ENCODE measurements around the gene MED27. TPM values are rescaled to one million over a fixed set of nuclear protein-coding genes. Genes with fewer than 3 reads are reported as not detected.

The MED27 gene
- total RNA-seq, 1 donor from 2014 or later = 45.0 TPM

DNA sequence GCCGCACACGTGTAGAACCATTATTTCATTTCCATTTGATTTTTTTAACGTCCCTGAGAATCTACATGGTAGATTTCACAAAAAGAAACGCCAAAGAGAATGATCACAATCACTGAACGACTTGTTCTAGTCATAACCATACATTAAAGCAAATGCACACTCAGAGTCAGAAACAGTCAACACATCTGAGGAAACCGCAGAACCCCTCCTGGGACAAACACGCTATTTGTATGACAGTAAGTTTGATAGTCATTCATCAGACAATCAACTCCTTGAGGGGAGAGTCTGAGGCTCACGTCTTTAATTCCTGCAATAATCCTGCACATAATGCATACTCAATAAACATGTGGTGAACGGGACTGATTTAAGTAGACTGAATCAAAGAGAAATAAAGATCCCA is 129.2 kb downstream of the MED27 start:
- H3K27me3 Mint-ChIP-seq (ENCODE audit: unreplicated experiment) = peaks cover 3% of the 10 kb centered on the region
- peaks cover 1% of the 10 kb centered on the region for H3K9me3 Mint-ChIP-seq (ENCODE audit: unreplicated experiment)
- H3K27ac Mint-ChIP-seq (ENCODE audit: unreplicated experiment) = no peak overlapping the region
- H3K36me3 Mint-ChIP-seq (ENCODE audit: unreplicated experiment) = no peaks in the 10 kb centered on the region
- peaks cover 9% of the 10 kb centered on the region for H3K4me1 Mint-ChIP-seq (ENCODE audit: low read depth, unreplicated experiment)
- no peak for DNase-seq
- TF ChIP-seq CTCF (IDR thresholded peaks at IDR 0.05; ENCODE audit: partially characterized antibody, unreplicated experiment) = no peak
- H3K4me3 Mint-ChIP-seq (ENCODE audit: unreplicated experiment) = no peak overlapping the region

GRCh38 chr9:131946180-131946579 is 133.5 kb downstream of the MED27 start:
- no peak overlapping the region for H3K4me3 Mint-ChIP-seq (ENCODE audit: unreplicated experiment)
- peaks cover 2% of the 10 kb centered on the region for H3K27me3 Mint-ChIP-seq (ENCODE audit: unreplicated experiment)
- H3K9me3 Mint-ChIP-seq (ENCODE audit: unreplicated experiment) = peaks cover 1% of the 10 kb centered on the region
- H3K4me1 Mint-ChIP-seq (ENCODE audit: low read depth, unreplicated experiment) = peaks cover 15% of the 10 kb centered on the region
- TF ChIP-seq CTCF (IDR thresholded peaks at IDR 0.05; ENCODE audit: partially characterized antibody, unreplicated experiment) = no peak
- H3K36me3 Mint-ChIP-seq (ENCODE audit: unreplicated experiment) = no peaks in the 10 kb centered on the region
- DNase-seq = no peak
- H3K27ac Mint-ChIP-seq (ENCODE audit: unreplicated experiment) = no peak overlapping the region

DNA sequence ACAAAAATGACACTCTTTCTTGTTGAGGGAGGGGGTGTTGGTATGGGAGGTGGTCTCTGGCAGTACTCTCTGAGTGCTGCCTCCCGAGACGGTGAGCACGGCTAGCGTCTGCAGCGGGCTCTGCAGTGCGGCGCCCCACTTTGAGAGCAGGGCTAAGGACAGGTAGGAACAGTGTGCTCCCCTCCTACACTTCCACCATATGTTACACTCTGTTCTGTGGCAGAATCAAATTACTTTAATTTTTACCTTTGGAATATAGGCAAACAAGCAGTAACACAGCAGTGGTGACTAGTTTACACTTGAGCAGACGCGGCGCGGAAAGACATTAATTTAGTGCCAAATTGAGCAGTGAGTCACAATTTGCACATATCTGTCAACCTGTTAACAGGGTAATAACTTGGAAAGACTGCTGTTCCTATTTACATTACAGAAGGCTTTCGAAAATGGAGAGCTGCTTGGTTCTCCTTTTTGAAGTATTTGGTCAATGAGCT is 136.3 kb downstream of the MED27 start:
- no peaks in the 10 kb centered on the region for H3K27me3 Mint-ChIP-seq (ENCODE audit: unreplicated experiment)
- no peak overlapping the region for H3K27ac Mint-ChIP-seq (ENCODE audit: unreplicated experiment)
- H3K9me3 Mint-ChIP-seq (ENCODE audit: unreplicated experiment) = peaks cover 3% of the 10 kb centered on the region
- no peak for TF ChIP-seq CTCF (IDR thresholded peaks at IDR 0.05; ENCODE audit: partially characterized antibody, unreplicated experiment)
- no peaks in the 10 kb centered on the region for H3K36me3 Mint-ChIP-seq (ENCODE audit: unreplicated experiment)
- DNase-seq = no peak
- H3K4me3 Mint-ChIP-seq (ENCODE audit: unreplicated experiment) = no peak overlapping the region
- peaks cover 17% of the 10 kb centered on the region for H3K4me1 Mint-ChIP-seq (ENCODE audit: low read depth, unreplicated experiment)

- Mint-ChIP-seq H3K9me3 (ENCODE audit: unreplicated experiment) (peaks cover 3% of the 10 kb centered on the region), H3K27ac (ENCODE audit: unreplicated experiment) (no peak overlapping the region), H3K4me1 (ENCODE audit: low read depth, unreplicated experiment) (peaks cover 17% of the 10 kb centered on the region), H3K36me3 (ENCODE audit: unreplicated experiment) (no peaks in the 10 kb centered on the region), H3K27me3 (ENCODE audit: unreplicated experiment) (peaks cover 2% of the 10 kb centered on the region), H3K4me3 (ENCODE audit: unreplicated experiment) (no peak overlapping the region)
- TF ChIP-seq CTCF (IDR thresholded peaks at IDR 0.05; ENCODE audit: partially characterized antibody, unreplicated experiment) = no peak
- DNase-seq = no peak
These were observed 137.4 kb downstream of the MED27 start for GRCh38 chr9:131942146-131942720.

GRCh38 chr9:131937451-131937850 is 142.2 kb downstream of the MED27 start:
- H3K36me3 Mint-ChIP-seq (ENCODE audit: unreplicated experiment) = peaks cover 13% of the 10 kb centered on the region
- no peak overlapping the region for H3K4me3 Mint-ChIP-seq (ENCODE audit: unreplicated experiment)
- no peak overlapping the region for H3K27ac Mint-ChIP-seq (ENCODE audit: unreplicated experiment)
- peaks cover 2% of the 10 kb centered on the region for H3K9me3 Mint-ChIP-seq (ENCODE audit: unreplicated experiment)
- DNase-seq = no peak
- peaks cover 16% of the 10 kb centered on the region for H3K4me1 Mint-ChIP-seq (ENCODE audit: low read depth, unreplicated experiment)
- TF ChIP-seq CTCF (IDR thresholded peaks at IDR 0.05; ENCODE audit: partially characterized antibody, unreplicated experiment) = no peak
- H3K27me3 Mint-ChIP-seq (ENCODE audit: unreplicated experiment) = peaks cover 2% of the 10 kb centered on the region

Measured in glutamatergic neuron (in vitro differentiated cells).